ENCODE data around the gene TIMELESS. TPM values are rescaled to one million over a fixed set of nuclear protein-coding genes. Genes with fewer than 3 reads are reported as not detected.

The TIMELESS gene
- total RNA-seq, 6 experiments from 2014 or later, result 8.0 to 10.8 (median 9.1) TPM

DNA sequence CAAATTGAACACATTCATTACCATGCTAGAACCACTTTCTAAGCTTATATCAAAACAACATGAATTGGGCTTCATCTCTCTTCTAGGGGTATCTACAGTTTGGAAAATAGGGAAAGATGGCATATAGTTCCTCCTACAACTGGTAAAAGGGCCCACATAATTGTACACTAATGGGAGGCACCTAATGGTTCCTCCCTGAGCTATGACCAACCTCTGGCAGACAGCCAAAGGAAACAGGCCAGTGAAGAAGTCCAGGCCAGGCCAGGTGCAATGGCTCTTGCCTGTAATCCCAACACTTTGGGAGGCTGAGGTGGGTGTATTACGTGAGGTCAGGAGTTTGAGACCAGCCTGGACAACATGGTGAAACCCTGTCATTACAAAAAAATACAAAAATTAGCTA is 63.4 kb downstream of the TIMELESS start:
- DNase-seq, result peak in 2 of 3 donors; percentile 53 to 69
- no peak for TF ChIP-seq POLR2A (IDR thresholded peaks at IDR 0.05)
- TF ChIP-seq, protein P1, sequence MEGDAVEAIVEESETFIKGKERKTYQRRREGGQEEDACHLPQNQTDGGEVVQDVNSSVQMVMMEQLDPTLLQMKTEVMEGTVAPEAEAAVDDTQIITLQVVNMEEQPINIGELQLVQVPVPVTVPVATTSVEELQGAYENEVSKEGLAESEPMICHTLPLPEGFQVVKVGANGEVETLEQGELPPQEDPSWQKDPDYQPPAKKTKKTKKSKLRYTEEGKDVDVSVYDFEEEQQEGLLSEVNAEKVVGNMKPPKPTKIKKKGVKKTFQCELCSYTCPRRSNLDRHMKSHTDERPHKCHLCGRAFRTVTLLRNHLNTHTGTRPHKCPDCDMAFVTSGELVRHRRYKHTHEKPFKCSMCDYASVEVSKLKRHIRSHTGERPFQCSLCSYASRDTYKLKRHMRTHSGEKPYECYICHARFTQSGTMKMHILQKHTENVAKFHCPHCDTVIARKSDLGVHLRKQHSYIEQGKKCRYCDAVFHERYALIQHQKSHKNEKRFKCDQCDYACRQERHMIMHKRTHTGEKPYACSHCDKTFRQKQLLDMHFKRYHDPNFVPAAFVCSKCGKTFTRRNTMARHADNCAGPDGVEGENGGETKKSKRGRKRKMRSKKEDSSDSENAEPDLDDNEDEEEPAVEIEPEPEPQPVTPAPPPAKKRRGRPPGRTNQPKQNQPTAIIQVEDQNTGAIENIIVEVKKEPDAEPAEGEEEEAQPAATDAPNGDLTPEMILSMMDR (IDR thresholded peaks at IDR 0.05), result no peak
- WGBS (ENCODE audit: insufficient coverage, low coverage, low lambda C conversion rate, missing lambda C conversion rate), result no CpG with 5 or more reads among the region's 1 CpG
- no peaks in the 10 kb centered on the region for H3K27me3 ChIP-seq
- H3K4me3 ChIP-seq, result no peak overlapping the region
- no peaks in the 10 kb centered on the region for H3K36me3 ChIP-seq
- peak; percentile 74 to 82 (median 78) for ATAC-seq
- no peak overlapping the region for H3K27ac ChIP-seq
- peaks cover 0 to 9% (median 4%) of the 10 kb centered on the region in 4 donors for H3K4me1 ChIP-seq
- no peaks in the 10 kb centered on the region for H3K9me3 ChIP-seq
- intact Hi-C loops (cut with DNase I), result no loop called here

DNA sequence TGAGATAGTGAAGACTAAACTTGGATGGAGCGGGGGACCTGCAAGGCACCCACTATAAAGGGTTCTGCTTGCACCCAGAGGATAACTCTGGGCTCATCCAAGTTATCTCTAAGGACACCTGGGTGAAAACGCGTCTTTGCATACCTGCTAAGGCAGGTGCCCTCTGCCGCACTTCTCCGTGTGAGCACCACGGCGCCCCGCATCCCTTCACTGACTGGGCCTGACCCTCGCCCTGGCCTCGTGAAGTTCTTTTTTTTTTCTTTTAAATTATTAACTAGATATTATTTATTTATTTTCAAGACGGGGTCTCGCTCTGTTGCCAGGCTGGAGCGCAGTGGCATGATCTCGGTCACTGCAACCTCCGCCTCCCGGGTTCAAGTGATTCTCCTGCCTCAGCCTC is 66.6 kb downstream of the TIMELESS start:
- H3K9me3 ChIP-seq, result no peaks in the 10 kb centered on the region
- no peak overlapping the region for H3K4me3 ChIP-seq
- no peak for ATAC-seq
- H3K36me3 ChIP-seq, result no peaks in the 10 kb centered on the region
- no peak overlapping the region for H3K27ac ChIP-seq
- no peaks in the 10 kb centered on the region for H3K27me3 ChIP-seq
- 77% methylated on average over 11 of the region's 16 CpGs for WGBS (ENCODE audit: insufficient coverage, low coverage, low lambda C conversion rate, missing lambda C conversion rate)
- intact Hi-C loops (cut with DNase I), result no loop called here
- DNase-seq, result no peak
- TF ChIP-seq POLR2A (IDR thresholded peaks at IDR 0.05), result no peak
- TF ChIP-seq, protein P1 (IDR thresholded peaks at IDR 0.05), result no peak
- peaks cover 0 to 9% (median 4%) of the 10 kb centered on the region in 4 donors for H3K4me1 ChIP-seq

DNA sequence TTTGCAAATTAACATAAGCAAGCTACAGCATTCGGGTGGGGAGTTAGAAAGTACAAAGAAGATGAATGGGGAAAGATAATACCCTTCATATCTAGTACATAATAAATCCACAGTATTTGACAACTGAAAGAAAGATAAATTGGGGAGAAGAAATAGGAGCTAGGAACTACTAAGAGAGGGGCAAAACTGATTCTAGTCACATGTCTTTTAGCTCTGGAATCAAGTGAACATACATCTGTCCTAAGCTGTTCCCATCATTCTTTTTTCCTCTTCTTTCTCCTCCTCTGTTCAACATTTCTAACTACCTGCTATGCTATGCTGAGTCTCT is 71.3 kb downstream of the TIMELESS start:
- intact Hi-C loops (cut with DNase I), result no loop called here
- WGBS (ENCODE audit: insufficient coverage, low coverage, low lambda C conversion rate, missing lambda C conversion rate), result 60% methylated on average over 1 of the region's 1 CpG
- H3K36me3 ChIP-seq, result no peaks in the 10 kb centered on the region

DNA sequence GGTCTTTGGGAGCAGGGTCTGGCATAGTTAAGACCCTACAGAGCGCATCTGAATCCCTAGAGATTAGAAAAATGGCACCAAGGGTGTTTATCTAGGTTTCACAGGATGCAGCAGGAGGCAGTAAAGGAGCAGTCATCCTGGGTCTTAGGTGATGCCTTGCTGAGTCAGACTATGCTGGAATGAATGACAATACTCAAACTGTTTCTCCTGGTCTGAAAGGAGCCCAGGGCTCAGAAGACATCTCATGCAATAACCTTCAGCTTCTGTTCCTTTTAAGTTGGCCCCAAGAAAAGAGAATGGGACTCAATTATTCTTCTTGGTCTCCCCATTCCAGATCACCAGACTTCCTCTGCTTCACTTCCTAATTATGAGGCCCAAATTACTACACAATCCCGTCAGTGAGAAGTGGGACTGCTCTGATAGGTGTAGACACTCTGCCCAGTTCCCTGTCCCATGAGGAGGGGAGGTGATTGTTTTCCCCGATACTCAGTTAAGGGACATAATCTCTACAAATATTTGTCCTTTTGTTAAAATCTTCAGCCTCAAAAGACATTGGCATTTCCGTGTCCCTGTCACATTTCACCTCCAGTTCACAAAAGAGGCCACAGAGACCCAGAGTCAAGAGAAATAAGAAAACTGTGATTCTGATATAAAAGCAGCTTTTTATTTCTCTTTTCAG is 71.8 kb downstream of the TIMELESS start:
- intact Hi-C loops (cut with DNase I), result no loop called here
- TF ChIP-seq POLR2A (IDR thresholded peaks at IDR 0.05), result no peak
- TF ChIP-seq, protein P1 (IDR thresholded peaks at IDR 0.05), result no peak
- no peak for DNase-seq
- H3K9me3 ChIP-seq, result no peaks in the 10 kb centered on the region
- H3K36me3 ChIP-seq, result no peaks in the 10 kb centered on the region
- H3K4me3 ChIP-seq, result no peak overlapping the region
- no peaks in the 10 kb centered on the region for H3K4me1 ChIP-seq
- peak in 1 of 4 donors; percentile 36 for ATAC-seq
- no peak overlapping the region for H3K27ac ChIP-seq
- no peaks in the 10 kb centered on the region for H3K27me3 ChIP-seq
- WGBS (ENCODE audit: insufficient coverage, low coverage, low lambda C conversion rate, missing lambda C conversion rate), result 53% methylated on average over 3 of the region's 4 CpGs

More for the DNA sequence above, 71.3 kb downstream of the TIMELESS start:
- Histone ChIP-seq H3K9me3 (no peaks in the 10 kb centered on the region), H3K27ac (no peak overlapping the region), H3K4me1 (peaks cover 0 to 1% (median 0%) of the 10 kb centered on the region in 4 donors), H3K27me3 (no peaks in the 10 kb centered on the region), H3K4me3 (no peak overlapping the region)
- no peak for ATAC-seq
- no peak for TF ChIP-seq POLR2A (IDR thresholded peaks at IDR 0.05)
- TF ChIP-seq, protein P1 (IDR thresholded peaks at IDR 0.05), result no peak
- DNase-seq, result no peak

Data from right lobe of liver (tissue), 6 donors.